Endothelial cell (in vitro differentiated cells): ENCODE data around the gene KLHL26. TPM values are rescaled to one million over a fixed set of nuclear protein-coding genes. Genes with fewer than 3 reads are reported as not detected.

ENCODE experiments used
- DNase-seq: peaks from one replicate; pipeline ENCODE4 v3.0.0; 2021; ENCODE audit warnings: low spot score
- H3K27ac Mint-ChIP-seq: one replicate; pipeline ENCODE4 v1.8.0; 2021; ENCODE audit warnings: mixed read lengths, inconsistent platforms; ENCODE audit not compliant: unreplicated experiment
- H3K27me3 Mint-ChIP-seq: one replicate; pipeline ENCODE4 v1.8.0; 2021; ENCODE audit warnings: mild to moderate bottlenecking, moderate library complexity, mixed read lengths, inconsistent platforms; ENCODE audit not compliant: unreplicated experiment
- H3K36me3 Mint-ChIP-seq: one replicate; pipeline ENCODE4 v1.8.0; 2021; ENCODE audit warnings: mild to moderate bottlenecking, low read depth, mixed read lengths, inconsistent platforms; ENCODE audit not compliant: unreplicated experiment
- H3K4me1 Mint-ChIP-seq: one replicate; pipeline ENCODE4 v1.8.0; 2021; ENCODE audit warnings: mild to moderate bottlenecking, mixed read lengths, inconsistent platforms; ENCODE audit not compliant: unreplicated experiment
- H3K4me3 Mint-ChIP-seq: one replicate; pipeline ENCODE4 v1.8.0; 2021; ENCODE audit warnings: mild to moderate bottlenecking, mixed read lengths, inconsistent platforms; ENCODE audit not compliant: unreplicated experiment
- H3K9me3 Mint-ChIP-seq: one replicate; pipeline ENCODE4 v1.8.0; 2021; ENCODE audit warnings: mixed read lengths, inconsistent platforms; ENCODE audit not compliant: unreplicated experiment
- total RNA-seq: library from RNA; stranded (reverse); fragmentation: NEBNext Ultra II Directional; extraction: Animal tissue kit (Norgen Biotek cat#: 25700); gene quantifications from one replicate; pipeline ENCODE4 v1.2.1, GENCODE V29; 2021; ENCODE audit not compliant: unreplicated experiment
- TF ChIP-seq, protein P1 (sequence below): fragments of 200-600 bp; sonication (generic); IDR thresholded peaks from one replicate; pipeline ENCODE4 v1.5.0; 2021; ENCODE audit warnings: antibody characterized with exemption; ENCODE audit not compliant: unreplicated experiment

Gene KLHL26
- total RNA-seq, 1 donor from 2014 or later = 5.1 TPM

DNA sequence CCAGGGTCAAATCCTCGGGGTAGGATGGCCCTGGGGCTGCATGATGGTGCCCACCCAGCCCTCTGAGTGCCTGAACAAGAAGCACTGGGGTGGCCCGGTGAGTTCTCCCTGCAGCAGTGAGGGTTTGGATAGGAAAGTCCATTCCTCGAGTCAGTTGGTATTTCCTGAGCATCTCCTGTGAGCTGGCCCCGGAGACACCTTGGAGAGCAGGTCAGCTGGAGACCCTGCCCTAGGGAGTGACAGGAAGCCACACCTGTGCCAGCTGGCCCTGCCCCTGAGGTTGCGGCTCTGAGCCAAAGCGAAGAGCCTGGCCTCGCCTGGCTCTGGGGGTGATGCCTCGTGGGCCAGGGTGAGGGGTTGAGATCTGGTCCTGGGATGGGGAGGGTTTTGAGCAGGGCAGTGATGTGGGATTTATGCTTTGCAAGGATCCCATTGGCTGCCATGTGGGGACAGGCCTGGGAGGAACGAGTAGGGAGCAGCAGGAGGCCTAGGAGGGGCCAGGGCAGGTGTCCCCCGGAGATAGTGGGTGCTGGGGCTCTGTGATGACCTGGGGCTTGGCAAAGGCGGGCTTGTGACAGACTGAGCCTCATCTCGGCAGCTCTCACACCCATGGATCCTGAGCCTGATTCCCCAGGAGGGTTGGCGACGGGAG lies 62.7 kb downstream of the KLHL26 start:
- H3K4me1 Mint-ChIP-seq = peaks cover 9% of the 10 kb centered on the region
- no peak overlapping the region for H3K27ac Mint-ChIP-seq
- H3K9me3 Mint-ChIP-seq = no peaks in the 10 kb centered on the region
- H3K27me3 Mint-ChIP-seq = peaks cover 11% of the 10 kb centered on the region
- TF ChIP-seq, protein P1, sequence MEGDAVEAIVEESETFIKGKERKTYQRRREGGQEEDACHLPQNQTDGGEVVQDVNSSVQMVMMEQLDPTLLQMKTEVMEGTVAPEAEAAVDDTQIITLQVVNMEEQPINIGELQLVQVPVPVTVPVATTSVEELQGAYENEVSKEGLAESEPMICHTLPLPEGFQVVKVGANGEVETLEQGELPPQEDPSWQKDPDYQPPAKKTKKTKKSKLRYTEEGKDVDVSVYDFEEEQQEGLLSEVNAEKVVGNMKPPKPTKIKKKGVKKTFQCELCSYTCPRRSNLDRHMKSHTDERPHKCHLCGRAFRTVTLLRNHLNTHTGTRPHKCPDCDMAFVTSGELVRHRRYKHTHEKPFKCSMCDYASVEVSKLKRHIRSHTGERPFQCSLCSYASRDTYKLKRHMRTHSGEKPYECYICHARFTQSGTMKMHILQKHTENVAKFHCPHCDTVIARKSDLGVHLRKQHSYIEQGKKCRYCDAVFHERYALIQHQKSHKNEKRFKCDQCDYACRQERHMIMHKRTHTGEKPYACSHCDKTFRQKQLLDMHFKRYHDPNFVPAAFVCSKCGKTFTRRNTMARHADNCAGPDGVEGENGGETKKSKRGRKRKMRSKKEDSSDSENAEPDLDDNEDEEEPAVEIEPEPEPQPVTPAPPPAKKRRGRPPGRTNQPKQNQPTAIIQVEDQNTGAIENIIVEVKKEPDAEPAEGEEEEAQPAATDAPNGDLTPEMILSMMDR = no peak
- H3K4me3 Mint-ChIP-seq = no peak overlapping the region
- no peaks in the 10 kb centered on the region for H3K36me3 Mint-ChIP-seq
- no peak for DNase-seq

DNA sequence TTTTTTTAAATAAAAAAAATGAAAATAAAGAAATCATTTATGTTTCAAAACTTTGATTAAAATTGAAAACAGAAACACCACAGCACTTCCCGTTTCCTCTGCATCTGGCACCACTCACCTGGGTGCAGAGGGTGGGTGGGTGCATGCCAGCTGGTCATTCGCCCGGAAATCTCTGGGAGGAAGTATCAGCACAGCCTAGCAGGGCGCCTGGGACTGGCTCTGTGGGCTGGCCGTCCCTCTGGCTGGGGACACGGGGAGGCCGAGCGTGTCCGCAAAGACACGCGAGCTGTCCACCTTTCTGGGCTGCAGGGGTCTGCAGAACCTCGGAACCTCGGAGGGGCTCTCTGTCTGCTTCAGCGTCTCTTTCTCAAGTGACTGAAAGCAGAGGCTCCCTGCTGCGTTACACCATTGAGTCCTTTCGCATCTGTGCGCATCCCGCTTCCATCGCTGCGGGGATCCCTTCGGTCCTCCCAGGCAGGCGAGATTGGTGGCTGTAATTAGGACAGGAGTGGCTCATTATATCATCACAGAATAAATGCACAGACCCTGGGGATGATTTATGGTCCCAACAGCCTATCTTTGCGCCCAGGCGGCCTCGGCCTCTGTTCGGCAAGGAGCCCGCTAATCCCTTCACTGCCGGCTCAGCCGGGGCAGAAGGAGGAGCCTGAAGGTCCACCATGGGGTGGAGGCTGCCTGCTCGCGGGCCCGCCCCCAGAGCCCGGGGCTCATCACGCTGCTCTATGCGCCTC lies 63.8 kb downstream of the KLHL26 start:
- no peak overlapping the region for H3K27ac Mint-ChIP-seq
- no peaks in the 10 kb centered on the region for H3K36me3 Mint-ChIP-seq
- H3K9me3 Mint-ChIP-seq = no peaks in the 10 kb centered on the region

DNA sequence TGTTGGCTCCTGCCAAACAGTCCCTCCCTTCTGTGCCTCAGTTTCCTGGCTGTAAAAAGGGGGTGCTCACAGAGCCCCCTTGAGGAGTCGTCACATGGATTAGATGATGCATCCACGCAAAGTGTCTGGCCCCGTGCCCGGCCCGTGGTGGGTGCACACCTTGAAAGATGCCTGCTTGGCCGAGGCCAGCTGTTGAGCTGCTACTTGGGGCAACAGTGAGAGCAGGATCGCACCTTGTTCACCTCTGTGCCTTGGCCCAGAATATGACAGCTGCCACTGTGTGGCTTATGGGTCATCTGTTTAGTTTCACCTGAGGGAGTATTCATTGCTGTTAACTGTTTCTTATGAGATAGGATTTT lies 64.4 kb downstream of the KLHL26 start:
- no peaks in the 10 kb centered on the region for H3K9me3 Mint-ChIP-seq
- H3K27me3 Mint-ChIP-seq = peaks cover 6% of the 10 kb centered on the region
- no peak for DNase-seq
- H3K36me3 Mint-ChIP-seq = no peaks in the 10 kb centered on the region
- H3K4me1 Mint-ChIP-seq = peaks cover 9% of the 10 kb centered on the region
- TF ChIP-seq, protein P1 = no peak
- H3K4me3 Mint-ChIP-seq = no peak overlapping the region
- no peak overlapping the region for H3K27ac Mint-ChIP-seq

More for the DNA sequence above, 63.8 kb downstream of the KLHL26 start:
- TF ChIP-seq, protein P1 = no peak
- Mint-ChIP-seq H3K27me3 (peaks cover 8% of the 10 kb centered on the region), H3K4me3 (no peak overlapping the region), H3K4me1 (peaks cover 9% of the 10 kb centered on the region)
- DNase-seq = peak; percentile 52

DNA sequence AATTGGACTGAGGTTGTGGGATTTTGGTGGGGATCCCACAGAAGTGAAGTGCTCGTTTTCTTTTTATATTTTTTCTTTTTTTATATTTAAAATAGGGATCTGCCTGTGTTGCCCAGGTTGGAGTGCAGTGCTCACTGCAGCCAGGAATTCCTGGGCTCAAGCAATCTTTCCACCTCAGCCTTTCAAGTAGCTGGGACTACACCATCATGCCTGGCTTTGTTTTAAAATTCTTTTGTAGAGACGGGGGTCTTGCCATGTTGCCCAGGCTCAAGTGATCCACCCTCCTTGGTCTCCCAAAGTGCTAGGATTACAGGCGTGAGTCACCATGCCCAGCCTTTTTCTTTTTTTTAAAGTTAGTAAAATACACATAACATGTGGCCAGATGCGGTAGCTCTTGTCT lies 67.2 kb downstream of the KLHL26 start:
- H3K4me3 Mint-ChIP-seq = no peak overlapping the region
- no peaks in the 10 kb centered on the region for H3K9me3 Mint-ChIP-seq
- DNase-seq = no peak
- peaks cover 9% of the 10 kb centered on the region for H3K4me1 Mint-ChIP-seq
- H3K27me3 Mint-ChIP-seq = peaks cover 8% of the 10 kb centered on the region
- TF ChIP-seq, protein P1 = no peak
- H3K27ac Mint-ChIP-seq = no peak overlapping the region
- H3K36me3 Mint-ChIP-seq = no peaks in the 10 kb centered on the region

DNA sequence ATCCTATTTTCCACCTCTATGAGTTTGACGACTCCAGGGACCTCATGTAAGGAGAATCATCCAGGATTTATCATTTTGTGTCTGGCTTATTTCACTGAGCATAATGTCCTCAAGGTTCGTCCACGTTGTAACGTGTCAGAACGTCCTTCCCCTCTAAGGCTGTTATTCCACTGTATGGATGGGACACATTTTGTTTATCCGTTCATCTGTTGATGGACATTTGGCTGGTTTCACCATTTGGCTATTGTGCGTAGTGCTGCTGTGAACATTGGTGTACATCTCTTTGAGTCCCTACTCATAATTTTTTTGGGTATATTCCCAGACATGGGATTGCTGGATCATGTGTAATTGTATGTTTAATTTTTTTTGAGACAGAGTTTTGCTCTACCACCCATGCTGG lies 68.1 kb downstream of the KLHL26 start:
- peak overlapping the region; percentile 52 for H3K27ac Mint-ChIP-seq
- no peak overlapping the region for H3K4me3 Mint-ChIP-seq
- H3K4me1 Mint-ChIP-seq = peaks cover 6% of the 10 kb centered on the region
- peaks cover 6% of the 10 kb centered on the region for H3K27me3 Mint-ChIP-seq
- TF ChIP-seq, protein P1 = no peak
- no peak for DNase-seq
- no peaks in the 10 kb centered on the region for H3K36me3 Mint-ChIP-seq
- no peaks in the 10 kb centered on the region for H3K9me3 Mint-ChIP-seq
